Measurements from ENCODE around the gene WIPF1. TPM values are rescaled to one million over a fixed set of nuclear protein-coding genes. Genes with fewer than 3 reads are reported as not detected.

WIPF1 gene
- total RNA-seq, 1 donor from 2014 or later, result 19.3 TPM

- Histone ChIP-seq H3K9me3 (ENCODE audit: insufficient read depth, low read depth, low read length) (no peaks in the 10 kb centered on the region), H3K9ac (ENCODE audit: low read length) (no peak overlapping the region), H3K27ac (ENCODE audit: low read depth, low read length) (no peak overlapping the region), H2AFZ (ENCODE audit: low read depth, low read length) (no peak overlapping the region), H3K79me2 (ENCODE audit: insufficient read depth, low read length) (no peaks in the 10 kb centered on the region), H3K4me1 (ENCODE audit: insufficient read depth, low read length) (no peaks in the 10 kb centered on the region), H3K27me3 (ENCODE audit: insufficient read depth, low read length) (no peaks in the 10 kb centered on the region), H3K36me3 (ENCODE audit: insufficient read depth, low read length) (no peaks in the 10 kb centered on the region), H3K4me2 (ENCODE audit: low read length) (no peak overlapping the region), H3K4me3 (ENCODE audit: insufficient read depth, low read depth, low read length) (no peak overlapping the region), H4K20me1 (ENCODE audit: insufficient read depth, low read length) (no peaks in the 10 kb centered on the region)
- no peak for FAIRE-seq
- TF ChIP-seq EZH2 (IDR thresholded peaks at IDR 0.05; ENCODE audit: insufficient read depth, low read length) (no peak), CTCF (IDR thresholded peaks at IDR 0.05; ENCODE audit: insufficient read depth, low read depth, low read length) (no peak)
- no peak for DNase-seq (ENCODE audit: low read depth)
- no peaks in the 10 kb centered on the region for H3K4me1 Mint-ChIP-seq (ENCODE audit: low read depth, unreplicated experiment)
- no peak overlapping the region for H3K4me3 Mint-ChIP-seq (ENCODE audit: unreplicated experiment)
- H3K27ac Mint-ChIP-seq (ENCODE audit: unreplicated experiment), result no peak overlapping the region
- no peaks in the 10 kb centered on the region for H3K9me3 Mint-ChIP-seq (ENCODE audit: unreplicated experiment)
- peaks cover 5% of the 10 kb centered on the region for H3K36me3 Mint-ChIP-seq (ENCODE audit: low read depth, unreplicated experiment)
- H3K27me3 Mint-ChIP-seq (ENCODE audit: low read depth, unreplicated experiment), result no peaks in the 10 kb centered on the region
Measured at GRCh38 chr2:174643356-174643755, 45.8 kb upstream of the WIPF1 start.

DNA sequence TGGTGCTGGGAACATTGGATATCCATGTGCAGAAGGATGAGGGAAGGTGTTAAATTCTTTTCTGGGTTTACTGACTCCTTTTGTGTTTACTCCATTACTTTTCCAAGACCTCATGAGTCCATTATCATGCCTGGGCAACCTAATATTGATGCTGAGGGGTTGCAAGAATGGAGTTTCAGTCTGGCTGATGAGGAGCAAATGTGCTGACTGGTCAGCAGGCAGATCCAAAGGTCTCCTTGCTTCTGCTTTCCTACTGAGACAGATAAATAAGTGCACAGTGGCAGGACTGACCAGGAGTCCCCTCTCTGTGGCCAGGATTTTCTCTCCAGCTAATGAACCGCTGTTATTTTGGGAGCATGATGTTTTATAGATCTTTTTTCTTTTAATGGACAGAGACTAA, 43.6 kb upstream of the WIPF1 start:
- FAIRE-seq (no peak), DNase-seq (ENCODE audit: low read depth) (no peak)
- no peak overlapping the region for H2AFZ ChIP-seq (ENCODE audit: low read depth, low read length)
- Mint-ChIP-seq H3K36me3 (ENCODE audit: low read depth, unreplicated experiment) (peaks cover 3% of the 10 kb centered on the region), H3K27me3 (ENCODE audit: low read depth, unreplicated experiment) (no peaks in the 10 kb centered on the region), H3K9me3 (ENCODE audit: unreplicated experiment) (no peaks in the 10 kb centered on the region), H3K27ac (ENCODE audit: unreplicated experiment) (no peak overlapping the region), H3K4me3 (ENCODE audit: unreplicated experiment) (no peak overlapping the region), H3K4me1 (ENCODE audit: low read depth, unreplicated experiment) (no peaks in the 10 kb centered on the region)
- no peak for TF ChIP-seq EZH2 (IDR thresholded peaks at IDR 0.05; ENCODE audit: insufficient read depth, low read length)
- no peak for TF ChIP-seq CTCF (IDR thresholded peaks at IDR 0.05; ENCODE audit: insufficient read depth, low read depth, low read length)
- peaks cover 3% of the 10 kb centered on the region for H3K4me1 ChIP-seq (ENCODE audit: insufficient read depth, low read length)
- no peaks in the 10 kb centered on the region for H3K79me2 ChIP-seq (ENCODE audit: insufficient read depth, low read length)
- no peak overlapping the region for H3K4me2 ChIP-seq (ENCODE audit: low read length)
- no peak overlapping the region for H3K9ac ChIP-seq (ENCODE audit: low read length)
- no peaks in the 10 kb centered on the region for H3K9me3 ChIP-seq (ENCODE audit: insufficient read depth, low read depth, low read length)
- no peaks in the 10 kb centered on the region for H3K36me3 ChIP-seq (ENCODE audit: insufficient read depth, low read length)
- H3K27me3 ChIP-seq (ENCODE audit: insufficient read depth, low read length), result no peaks in the 10 kb centered on the region
- no peaks in the 10 kb centered on the region for H4K20me1 ChIP-seq (ENCODE audit: insufficient read depth, low read length)
- no peak overlapping the region for H3K27ac ChIP-seq (ENCODE audit: low read depth, low read length)
- no peak overlapping the region for H3K4me3 ChIP-seq (ENCODE audit: insufficient read depth, low read depth, low read length)

GRCh38 chr2:174636987-174637386, 39.4 kb upstream of the WIPF1 start:
- H3K4me2 ChIP-seq (ENCODE audit: low read length), result no peak overlapping the region
- no peak overlapping the region for H3K4me3 ChIP-seq (ENCODE audit: insufficient read depth, low read depth, low read length)
- no peak overlapping the region for H3K27ac Mint-ChIP-seq (ENCODE audit: unreplicated experiment)

More at GRCh38 chr2:174636987-174637386, 39.4 kb upstream of the WIPF1 start:
- H3K79me2 ChIP-seq (ENCODE audit: insufficient read depth, low read length), result no peaks in the 10 kb centered on the region
- H2AFZ ChIP-seq (ENCODE audit: low read depth, low read length), result no peak overlapping the region
- no peak for FAIRE-seq
- H3K9me3 ChIP-seq (ENCODE audit: insufficient read depth, low read depth, low read length), result no peaks in the 10 kb centered on the region
- peaks cover 7% of the 10 kb centered on the region for H3K36me3 Mint-ChIP-seq (ENCODE audit: low read depth, unreplicated experiment)
- no peaks in the 10 kb centered on the region for H3K9me3 Mint-ChIP-seq (ENCODE audit: unreplicated experiment)
- H3K9ac ChIP-seq (ENCODE audit: low read length), result no peak overlapping the region
- peaks cover 3% of the 10 kb centered on the region for H3K4me1 ChIP-seq (ENCODE audit: insufficient read depth, low read length)
- H4K20me1 ChIP-seq (ENCODE audit: insufficient read depth, low read length), result no peaks in the 10 kb centered on the region
- H3K4me3 Mint-ChIP-seq (ENCODE audit: unreplicated experiment), result no peak overlapping the region
- no peaks in the 10 kb centered on the region for H3K27me3 Mint-ChIP-seq (ENCODE audit: low read depth, unreplicated experiment)
- no peaks in the 10 kb centered on the region for H3K27me3 ChIP-seq (ENCODE audit: insufficient read depth, low read length)
- no peak for DNase-seq (ENCODE audit: low read depth)
- H3K27ac ChIP-seq (ENCODE audit: low read depth, low read length), result no peak overlapping the region
- H3K36me3 ChIP-seq (ENCODE audit: insufficient read depth, low read length), result no peaks in the 10 kb centered on the region
- peaks cover 18% of the 10 kb centered on the region for H3K4me1 Mint-ChIP-seq (ENCODE audit: low read depth, unreplicated experiment)
- TF ChIP-seq CTCF (IDR thresholded peaks at IDR 0.05; ENCODE audit: insufficient read depth, low read depth, low read length) (no peak), EZH2 (IDR thresholded peaks at IDR 0.05; ENCODE audit: insufficient read depth, low read length) (no peak)

All from astrocyte (in vitro differentiated cells and primary cell).